Stimulated activated naive B cell treated with anti-CD40 and anti-IgM and Interleukin-4, amounts not matched to agents 10 μg/mL and 1 μg/mL and 100 μg/mL, for 72 hours (primary cell): Measurements from ENCODE around the gene DNMT3A.
A peak's percentile ranks its signal among the peaks of the same experiment; 100 is the strongest.

Experiments
- ATAC-seq, 2 donors: fragments of 150-1000 bp; cut with Tn5 transposase; replicated peaks; 2 replicates each; pipeline ENCODE4 v1.10.0; 2021; ENCODE audit warnings: moderate library complexity in 1 of 2
- DNase-seq: peaks from one replicate; pipeline ENCODE4 v3.0.0; 2021
- H3K27ac Mint-ChIP-seq: one replicate; pipeline ENCODE4 v1.8.0; 2022; ENCODE audit warnings: mild to moderate bottlenecking, mixed read lengths
- H3K27me3 Mint-ChIP-seq, 2 donors: one replicate each; pipeline ENCODE4 v1.8.0; 2022; ENCODE audit warnings: mixed read lengths in 2 of 2
- H3K36me3 Mint-ChIP-seq, 2 donors: one replicate each; pipeline ENCODE4 v1.8.0; 2022; ENCODE audit warnings: mixed read lengths in 2 of 2, mild to moderate bottlenecking in 1 of 2
- H3K4me1 Mint-ChIP-seq, 2 donors: one replicate each; pipeline ENCODE4 v1.8.0; 2022; ENCODE audit warnings: mixed read lengths in 2 of 2, mild to moderate bottlenecking in 1 of 2
- H3K4me3 Mint-ChIP-seq, 2 donors: one replicate each; pipeline ENCODE4 v1.8.0; 2022; ENCODE audit warnings: mild to moderate bottlenecking in 2 of 2, mixed read lengths in 2 of 2, moderate library complexity in 1 of 2
- H3K9me3 Mint-ChIP-seq, 2 donors: one replicate each; pipeline ENCODE4 v1.8.0; 2022; ENCODE audit warnings: mixed read lengths in 2 of 2, mild to moderate bottlenecking in 1 of 2

DNMT3A gene

DNA sequence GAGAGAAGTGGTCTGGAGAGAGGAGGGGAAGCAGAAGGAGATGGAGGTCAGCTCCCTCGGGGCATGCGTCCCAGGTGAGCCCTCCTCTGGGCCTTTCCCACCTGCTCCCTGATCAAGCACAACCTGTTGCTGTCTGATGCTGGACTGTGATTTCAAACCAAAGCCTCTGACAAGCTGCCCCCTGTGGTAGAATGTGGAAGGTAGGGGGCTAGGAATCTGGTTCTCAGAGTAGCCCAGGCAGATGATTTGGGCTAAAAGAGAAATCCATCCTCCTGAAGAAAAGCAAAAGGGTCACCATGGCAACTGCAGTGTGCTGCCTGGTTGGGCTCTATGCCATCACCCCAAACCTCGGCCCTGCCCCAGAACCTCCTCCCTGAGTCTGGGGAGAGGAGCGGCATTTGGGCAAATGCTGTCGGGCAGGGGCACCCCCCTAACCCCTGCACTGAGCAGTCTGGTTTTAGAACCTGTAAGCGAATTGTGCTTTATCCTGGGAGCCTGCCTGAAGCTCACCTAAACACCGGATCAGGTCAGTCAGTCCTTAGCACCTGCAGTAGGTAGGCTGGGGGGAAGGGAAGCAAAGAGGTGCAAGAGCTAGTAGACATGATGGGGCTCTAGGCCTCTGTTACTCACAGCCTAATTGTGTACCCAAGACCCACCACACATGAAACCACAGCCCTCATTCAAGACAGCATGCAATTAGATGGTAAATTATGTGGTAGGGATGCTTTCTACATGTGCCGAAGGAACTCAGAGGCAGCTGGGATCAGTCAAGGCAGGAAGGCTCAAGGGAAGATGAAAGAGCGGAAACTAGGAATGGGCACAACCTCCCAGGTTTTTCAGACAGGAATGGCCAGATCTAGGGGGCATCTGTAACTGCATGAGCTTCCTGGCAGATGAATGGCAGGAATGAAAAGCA is 83.5 kb downstream of the DNMT3A start:
- no peaks in the 10 kb centered on the region for H3K9me3 Mint-ChIP-seq
- ATAC-seq (no peak), DNase-seq (no peak)
- H3K27ac Mint-ChIP-seq, result no peak overlapping the region
- peaks cover 9 to 19% of the 10 kb centered on the region in 2 donors for H3K4me1 Mint-ChIP-seq
- peaks cover 20 to 57% of the 10 kb centered on the region in 2 donors for H3K36me3 Mint-ChIP-seq
- H3K27me3 Mint-ChIP-seq, result no peaks in the 10 kb centered on the region
- no peak overlapping the region for H3K4me3 Mint-ChIP-seq

DNA sequence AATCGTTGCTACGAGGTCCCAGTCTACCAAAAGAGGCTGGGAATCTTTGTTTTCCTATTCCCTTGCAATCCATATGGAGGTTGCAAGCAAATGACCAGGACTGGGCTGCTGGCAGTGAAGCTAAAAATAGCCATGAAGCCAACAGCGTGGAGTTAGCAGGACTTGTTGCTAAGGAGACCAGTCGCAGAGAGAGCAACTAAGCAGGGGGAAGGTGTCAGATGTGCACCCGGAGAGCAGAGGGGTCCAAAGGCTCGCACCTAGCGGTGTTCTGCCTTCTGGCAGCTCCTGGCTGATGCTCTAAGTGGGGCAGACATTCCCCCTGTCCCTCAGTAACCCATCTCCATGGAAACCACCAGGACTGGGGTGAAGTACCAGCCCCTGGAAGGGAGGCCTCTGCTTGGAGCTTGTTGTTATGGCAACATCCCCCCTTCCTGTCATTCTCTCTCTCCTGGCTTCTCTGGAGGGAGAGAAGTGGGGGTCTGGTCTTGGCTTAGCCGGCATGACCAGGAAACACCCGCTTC is 84.6 kb downstream of the DNMT3A start:
- H3K4me1 Mint-ChIP-seq, result peaks cover 16 to 17% of the 10 kb centered on the region in 2 donors
- no peak for DNase-seq
- no peak overlapping the region for H3K27ac Mint-ChIP-seq
- no peaks in the 10 kb centered on the region for H3K27me3 Mint-ChIP-seq
- no peak overlapping the region for H3K4me3 Mint-ChIP-seq
- ATAC-seq, result no peak
- no peaks in the 10 kb centered on the region for H3K9me3 Mint-ChIP-seq
- peaks cover 21 to 50% of the 10 kb centered on the region in 2 donors for H3K36me3 Mint-ChIP-seq

DNA sequence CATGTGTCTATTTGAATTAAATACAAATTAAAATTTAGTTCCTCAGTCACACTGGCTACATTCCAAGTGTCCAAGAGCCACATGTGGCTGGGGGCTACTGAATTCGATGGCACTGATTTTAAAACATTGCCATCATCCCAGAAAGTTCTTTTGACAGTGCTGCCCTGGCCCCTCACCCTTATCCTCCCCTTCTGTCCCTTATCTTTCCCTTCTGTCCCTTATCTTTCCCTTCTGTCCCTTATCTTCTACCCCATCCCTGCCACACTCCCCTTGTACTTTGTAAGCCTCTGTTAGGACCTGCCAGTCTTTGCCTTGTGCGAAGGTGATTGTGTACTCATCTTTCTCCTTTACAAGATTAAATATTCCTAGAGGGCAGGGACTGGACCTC is 85.2 kb downstream of the DNMT3A start:
- H3K27ac Mint-ChIP-seq, result no peak overlapping the region
- peaks cover 21 to 44% of the 10 kb centered on the region in 2 donors for H3K36me3 Mint-ChIP-seq
- no peaks in the 10 kb centered on the region for H3K9me3 Mint-ChIP-seq
- H3K4me1 Mint-ChIP-seq, result peaks cover 15 to 18% of the 10 kb centered on the region in 2 donors
- DNase-seq (no peak), ATAC-seq (no peak)
- H3K4me3 Mint-ChIP-seq, result no peak overlapping the region
- H3K27me3 Mint-ChIP-seq, result no peaks in the 10 kb centered on the region

DNA sequence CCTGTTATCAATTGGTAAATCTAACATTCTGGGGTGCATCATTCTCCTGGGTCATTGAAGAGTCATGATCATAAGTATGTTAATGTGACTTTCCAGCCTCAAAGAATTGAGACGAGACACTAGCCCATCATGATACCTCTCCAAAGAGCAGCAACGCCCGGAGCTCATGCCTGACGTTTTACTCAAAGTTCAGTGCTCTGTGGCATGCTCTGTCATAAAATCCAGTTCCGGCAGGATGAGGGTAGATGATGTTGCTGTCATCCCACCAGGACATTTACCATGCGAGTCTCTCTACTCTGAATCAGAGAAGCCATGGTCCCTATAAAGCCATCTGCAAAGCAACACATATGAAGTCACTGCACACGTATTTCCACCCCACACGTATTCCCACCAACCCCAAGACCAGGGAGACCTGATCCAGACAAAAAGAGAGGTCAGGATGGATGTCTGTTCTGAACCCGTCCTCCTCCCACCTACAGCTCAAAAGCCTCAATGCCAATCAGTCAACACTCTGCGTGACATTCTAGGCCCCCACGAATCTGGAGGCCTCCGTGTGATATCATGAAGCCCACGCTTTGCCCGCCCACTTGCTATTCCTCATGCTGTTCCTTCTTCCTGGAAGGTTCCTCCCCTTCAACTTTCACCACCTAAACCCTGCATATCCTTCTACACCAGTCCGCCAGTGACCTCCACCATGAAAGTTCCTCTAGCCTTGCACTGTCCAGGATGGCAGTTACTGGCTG is 85.8 kb downstream of the DNMT3A start:
- Mint-ChIP-seq H3K27ac (no peak overlapping the region), H3K9me3 (no peaks in the 10 kb centered on the region), H3K4me3 (no peak overlapping the region), H3K4me1 (peaks cover 17 to 24% of the 10 kb centered on the region in 2 donors), H3K27me3 (no peaks in the 10 kb centered on the region), H3K36me3 (peaks cover 21 to 44% of the 10 kb centered on the region in 2 donors)
- DNase-seq (no peak), ATAC-seq (no peak)

DNA sequence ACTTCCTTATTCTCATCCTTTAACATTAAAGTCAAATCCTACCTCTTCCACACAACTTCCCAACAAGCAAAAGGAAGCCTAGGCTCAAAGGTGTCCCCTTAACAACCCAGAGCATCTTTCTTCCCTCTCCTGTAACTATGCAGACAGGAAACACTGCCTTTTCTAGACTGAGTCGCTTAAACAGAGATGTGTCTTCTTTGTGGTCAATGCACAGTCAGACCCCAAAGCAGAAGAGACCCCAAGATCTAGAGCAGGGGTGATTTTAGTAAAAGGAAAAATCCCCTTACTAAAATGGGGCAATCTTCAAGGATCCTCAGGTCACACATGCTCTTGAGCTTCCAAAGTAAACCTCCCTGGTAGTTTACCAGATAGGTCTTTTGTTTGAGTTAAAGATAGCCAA is 86.8 kb downstream of the DNMT3A start:
- Mint-ChIP-seq H3K36me3 (peaks cover 17 to 44% of the 10 kb centered on the region in 2 donors), H3K9me3 (no peaks in the 10 kb centered on the region), H3K27me3 (no peaks in the 10 kb centered on the region), H3K4me3 (no peak overlapping the region), H3K4me1 (peaks cover 25 to 34% of the 10 kb centered on the region in 2 donors), H3K27ac (no peak overlapping the region)
- DNase-seq (no peak), ATAC-seq (no peak)

DNA sequence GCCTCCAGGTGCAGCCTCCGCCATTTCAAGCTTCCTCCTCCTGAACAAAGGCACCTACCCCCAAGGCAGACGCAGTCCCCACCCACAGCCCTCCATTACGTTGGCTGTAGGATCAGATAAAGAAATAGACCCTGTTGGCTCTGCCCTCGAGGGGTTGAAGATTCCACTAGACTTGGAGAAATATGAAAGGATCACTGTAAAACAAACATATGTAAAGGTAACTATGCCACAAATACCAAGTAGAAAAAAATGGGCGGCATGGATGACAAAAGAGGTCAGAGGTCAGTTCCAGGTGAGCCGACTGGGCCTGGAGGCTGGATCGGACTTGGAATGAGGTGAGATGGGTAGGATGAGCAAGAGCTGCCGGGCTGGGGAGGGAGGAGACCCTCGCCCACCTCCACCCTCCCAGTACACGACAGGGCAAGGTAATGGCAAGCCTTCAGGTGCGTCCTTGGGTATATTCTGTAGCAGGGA is 88.5 kb downstream of the DNMT3A start:
- Mint-ChIP-seq H3K4me1 (peaks cover 29 to 39% of the 10 kb centered on the region in 2 donors), H3K4me3 (peak overlapping the region; percentile 72 to 92), H3K27ac (peak overlapping the region; percentile 37), H3K36me3 (peaks cover 17 to 46% of the 10 kb centered on the region in 2 donors), H3K27me3 (no peaks in the 10 kb centered on the region), H3K9me3 (no peaks in the 10 kb centered on the region)
- ATAC-seq, result no peak
- DNase-seq, result no peak

DNA sequence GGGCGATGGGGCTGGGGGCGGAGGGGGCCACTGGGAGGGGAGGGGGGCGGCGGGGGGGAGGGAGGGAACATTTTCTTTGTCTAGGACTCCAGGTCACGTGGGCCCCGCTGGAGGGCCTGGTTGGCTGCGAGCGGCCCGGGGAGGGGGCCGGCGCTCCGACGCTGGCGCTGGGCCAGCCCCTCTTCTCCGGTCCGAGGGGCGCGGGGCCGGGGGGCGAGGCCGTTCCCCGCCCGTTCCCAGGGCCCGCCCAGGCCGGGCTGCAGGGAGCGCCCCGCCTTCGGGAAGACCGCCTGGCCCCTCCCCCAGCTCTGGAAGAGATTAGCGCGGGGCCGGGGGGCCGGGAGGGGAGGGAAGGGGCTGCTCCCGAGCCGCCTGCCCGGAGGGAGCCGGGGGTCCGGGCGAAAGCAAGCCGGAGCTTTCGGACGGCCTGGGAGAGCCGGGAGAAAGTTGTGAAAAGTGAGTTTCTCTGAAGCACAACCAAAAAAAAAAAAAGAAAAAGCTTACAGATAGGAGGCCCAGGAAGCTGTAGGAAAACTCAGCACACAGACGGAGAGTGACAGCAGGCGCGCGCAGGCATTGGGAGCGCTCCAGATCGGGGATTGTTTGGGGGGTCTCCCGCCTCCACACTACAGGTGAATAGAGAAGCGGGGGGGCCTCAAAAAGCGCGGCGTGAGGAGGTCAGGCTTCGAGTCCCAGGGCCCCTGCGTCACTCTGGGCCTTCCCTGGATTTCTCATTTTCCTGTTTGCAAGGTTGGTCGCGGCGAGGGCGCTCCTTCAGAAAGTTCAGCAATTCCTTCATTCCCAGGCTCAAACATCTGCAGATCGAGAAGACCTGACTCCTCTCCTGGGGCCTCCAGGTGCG is 89.2 kb downstream of the DNMT3A start:
- Mint-ChIP-seq H3K27ac (peak overlapping the region; percentile 37), H3K4me3 (peak overlapping the region; percentile 88 to 92), H3K4me1 (peaks cover 31 to 39% of the 10 kb centered on the region in 2 donors), H3K9me3 (no peaks in the 10 kb centered on the region), H3K27me3 (no peaks in the 10 kb centered on the region), H3K36me3 (peaks cover 19 to 49% of the 10 kb centered on the region in 2 donors)
- ATAC-seq (peak; percentile 64 to 73), DNase-seq (peak; percentile 28)

DNA sequence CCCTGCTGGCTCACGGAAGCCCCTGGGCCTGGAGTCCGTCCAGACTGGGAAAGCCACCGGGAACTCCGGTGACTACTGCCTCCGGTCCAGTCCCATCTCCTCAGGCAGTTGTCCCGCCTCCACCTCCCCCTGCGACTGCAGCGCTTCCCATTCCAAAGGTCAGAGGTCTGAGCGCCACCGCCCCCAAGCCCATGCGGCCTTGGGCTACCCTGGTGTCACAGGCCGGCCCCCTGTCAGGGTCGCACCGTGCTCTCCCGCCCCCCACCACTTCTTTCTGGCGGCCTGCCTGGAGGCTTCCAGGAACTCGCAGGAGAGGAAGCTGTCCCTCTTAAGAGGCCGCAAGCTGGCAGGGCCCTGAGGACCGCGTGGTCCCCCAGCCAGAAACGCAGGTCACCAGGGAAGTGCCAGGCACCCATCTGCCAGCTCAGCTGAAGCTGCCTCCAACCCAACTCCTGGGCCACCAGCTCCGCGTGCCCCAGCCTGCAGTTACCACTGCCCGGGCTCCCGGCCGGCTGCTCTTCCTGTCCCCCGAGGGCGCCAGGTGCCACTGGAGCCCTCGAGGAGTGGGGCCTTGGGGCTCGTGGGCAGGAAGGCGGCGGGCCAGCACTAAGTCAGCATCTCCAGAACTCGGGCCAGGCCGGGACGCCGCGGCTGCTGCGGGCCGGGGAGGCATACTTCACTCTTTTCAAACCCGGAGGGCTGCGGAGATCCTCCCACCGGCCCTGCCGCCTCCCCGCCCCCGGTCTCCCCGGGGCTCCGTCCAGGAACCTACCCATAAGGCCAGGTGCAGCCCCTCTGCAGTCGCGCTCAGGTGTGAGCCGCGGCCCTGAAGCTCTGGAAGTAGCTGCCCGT is 90.1 kb downstream of the DNMT3A start:
- DNase-seq (peak; percentile 43), ATAC-seq (peak; percentile 66 to 69)
- Mint-ChIP-seq H3K9me3 (no peaks in the 10 kb centered on the region), H3K27me3 (no peaks in the 10 kb centered on the region), H3K27ac (peak overlapping the region; percentile 90), H3K4me1 (peaks cover 31 to 39% of the 10 kb centered on the region in 2 donors), H3K4me3 (peak overlapping the region; percentile 88 to 92), H3K36me3 (peaks cover 22 to 53% of the 10 kb centered on the region in 2 donors)

DNA sequence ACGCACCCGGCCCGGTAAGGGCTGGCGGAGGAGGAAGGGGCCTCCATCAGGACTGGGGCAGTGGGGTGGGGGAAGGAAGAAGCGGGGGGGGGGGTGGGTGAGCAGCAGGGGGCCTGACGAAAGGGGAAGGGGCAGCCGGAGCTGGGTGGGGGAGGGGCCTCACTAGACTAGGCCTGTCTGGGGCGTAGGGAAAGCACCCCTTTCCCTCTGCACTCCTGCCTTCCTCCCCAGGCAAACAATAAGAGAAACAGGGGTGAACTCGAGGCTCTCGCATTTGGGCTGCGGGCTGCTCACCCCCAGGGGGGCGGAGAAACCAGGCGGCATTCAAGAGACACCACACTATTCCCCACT is 90.7 kb downstream of the DNMT3A start:
- Mint-ChIP-seq H3K9me3 (no peaks in the 10 kb centered on the region), H3K4me1 (peaks cover 31 to 39% of the 10 kb centered on the region in 2 donors), H3K4me3 (peak overlapping the region; percentile 88 to 92), H3K27ac (peak overlapping the region; percentile 90), H3K27me3 (no peaks in the 10 kb centered on the region), H3K36me3 (peaks cover 22 to 50% of the 10 kb centered on the region in 2 donors)
- ATAC-seq (peak; percentile 35 to 42), DNase-seq (no peak)

DNA sequence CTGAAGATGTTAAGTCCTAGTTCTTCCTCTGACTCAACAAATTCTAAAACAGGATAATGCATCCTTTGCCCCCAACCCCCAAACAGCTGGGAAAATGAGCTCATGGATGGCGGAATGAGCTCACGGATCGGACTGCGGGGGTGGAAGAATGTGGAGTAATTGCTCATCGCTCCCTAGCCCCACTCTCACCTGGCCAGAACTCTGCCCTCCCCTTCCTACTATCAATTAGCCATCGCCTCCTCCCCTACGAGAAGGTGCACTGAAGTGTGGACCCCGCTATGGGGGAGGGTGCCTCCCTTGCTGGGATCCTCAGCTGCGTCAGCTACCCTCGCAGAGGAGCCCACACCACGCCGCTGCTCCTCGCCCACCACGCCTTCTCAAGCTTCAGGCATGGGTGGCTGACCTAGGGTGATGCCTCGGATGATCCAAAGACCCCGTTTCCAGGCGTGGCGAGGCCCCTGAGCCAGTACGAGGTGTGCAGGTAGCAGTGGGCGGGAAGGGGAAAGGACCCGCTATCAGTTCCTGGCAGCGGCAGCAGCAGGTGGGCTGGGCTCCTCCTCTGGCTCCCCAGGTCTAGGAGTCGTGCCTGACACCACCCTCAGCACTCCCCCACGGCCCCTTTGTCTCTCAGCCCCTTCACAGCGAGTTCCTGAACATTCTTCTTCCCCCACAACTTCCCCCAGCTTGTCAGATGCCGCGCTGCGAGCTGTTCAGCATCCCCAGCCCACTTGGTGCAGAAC is 91.2 kb downstream of the DNMT3A start:
- H3K36me3 Mint-ChIP-seq, result peaks cover 23 to 52% of the 10 kb centered on the region in 2 donors
- H3K9me3 Mint-ChIP-seq, result no peaks in the 10 kb centered on the region
- peaks cover 31 to 39% of the 10 kb centered on the region in 2 donors for H3K4me1 Mint-ChIP-seq

DNA sequence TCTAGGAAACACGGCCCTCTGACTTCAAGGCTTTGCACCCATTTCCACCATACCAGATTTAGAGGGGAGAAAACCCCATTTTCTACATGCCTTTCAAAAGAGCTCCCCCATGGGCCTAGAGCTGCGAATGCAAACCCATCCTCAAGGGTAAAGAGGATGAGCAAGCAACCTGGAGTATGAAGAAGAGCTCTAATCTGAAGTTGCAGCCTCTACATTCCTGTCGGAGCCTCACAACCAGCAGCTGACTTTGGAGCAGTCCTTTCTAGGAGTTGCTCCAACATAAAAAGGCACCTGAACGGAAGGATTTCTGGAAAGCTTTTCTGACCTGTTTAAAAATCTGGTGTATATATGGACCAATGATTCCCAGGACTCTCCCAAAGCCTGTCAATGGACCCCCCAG is 91.9 kb downstream of the DNMT3A start:
- ATAC-seq (no peak), DNase-seq (no peak)
- Mint-ChIP-seq H3K4me1 (peaks cover 28 to 39% of the 10 kb centered on the region in 2 donors), H3K27ac (no peak overlapping the region), H3K36me3 (peaks cover 28 to 52% of the 10 kb centered on the region in 2 donors), H3K27me3 (no peaks in the 10 kb centered on the region), H3K9me3 (no peaks in the 10 kb centered on the region), H3K4me3 (no peak overlapping the region)

More for the DNA sequence above, 91.2 kb downstream of the DNMT3A start:
- Mint-ChIP-seq H3K27me3 (no peaks in the 10 kb centered on the region), H3K27ac (peak overlapping the region; percentile 82), H3K4me3 (peak overlapping the region; percentile 88 to 92)
- DNase-seq (no peak), ATAC-seq (peak; percentile 17 to 27)

DNA sequence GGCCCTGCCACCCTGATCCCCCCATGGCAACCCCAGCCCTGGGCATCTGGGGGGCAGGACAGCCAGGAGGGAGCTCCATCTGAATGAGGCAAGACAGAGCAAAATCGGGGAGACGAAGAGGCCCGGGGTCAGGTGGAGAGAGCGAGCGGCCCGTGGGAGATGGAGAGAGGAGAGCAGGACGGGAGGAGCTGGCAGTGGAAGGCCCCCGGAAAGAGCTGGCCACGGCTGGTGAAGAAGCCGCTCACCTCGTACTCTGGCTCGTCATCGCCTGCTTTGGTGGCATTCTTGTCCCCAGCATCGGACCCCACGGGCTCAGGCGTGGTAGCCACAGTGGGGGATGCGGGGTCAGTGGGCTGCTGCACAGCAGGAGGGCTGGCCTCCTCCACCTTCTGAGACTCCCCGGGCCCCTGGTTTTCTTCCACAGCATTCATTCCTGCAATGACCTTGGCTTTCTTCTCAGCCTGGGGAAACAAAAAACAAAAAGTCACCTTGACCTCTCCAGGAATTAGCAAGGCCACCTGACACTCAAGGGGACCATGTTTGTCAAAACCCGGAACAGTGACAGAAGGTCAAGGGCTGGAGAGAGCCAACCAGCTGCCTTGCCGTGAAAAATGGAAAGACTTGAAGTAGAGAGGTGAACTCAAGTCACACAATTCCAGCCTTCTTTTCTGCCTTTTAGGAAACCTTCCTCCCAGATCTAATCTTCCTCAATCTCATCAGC is 93.8 kb downstream of the DNMT3A start:
- Mint-ChIP-seq H3K36me3 (peaks cover 25 to 52% of the 10 kb centered on the region in 2 donors), H3K9me3 (no peaks in the 10 kb centered on the region), H3K4me3 (no peak overlapping the region), H3K27me3 (no peaks in the 10 kb centered on the region), H3K4me1 (peaks cover 20 to 33% of the 10 kb centered on the region in 2 donors), H3K27ac (no peak overlapping the region)
- ATAC-seq (no peak), DNase-seq (no peak)
